CD14-positive monocyte (primary cell): ENCODE measurements around the gene NSUN7. TPM values are rescaled to one million over a fixed set of nuclear protein-coding genes. Genes with fewer than 3 reads are reported as not detected.

Experiments
- DNase-seq, 3 donors: peaks; one replicate each; pipeline ENCODE4 v3.0.0-alpha.2; 2011 to 2022
- H2AFZ ChIP-seq: 2 replicates; pipeline ENCODE4 v1.6.0; 2012; ENCODE audit warnings: mild to moderate bottlenecking, low read depth, low read length, inconsistent platforms; ENCODE audit not compliant: insufficient read depth, poor library complexity, severe bottlenecking
- H3K27ac ChIP-seq, 2 donors: 1 replicate in 1 of 2; 2 replicates in 1 of 2; pipeline ENCODE4 v1.5.1; 2012 to 2013; ENCODE audit warnings: low read length in 2 of 2, control low read depth in 1 of 2, inconsistent platforms in 1 of 2, low read depth in 1 of 2, mild to moderate bottlenecking in 1 of 2
- H3K27me3 ChIP-seq, 2 donors: one replicate each; pipeline versions ENCODE4 v1.6.0 to v1.6.1; 2011 to 2013; ENCODE audit warnings: low read length in 2 of 2; ENCODE audit not compliant: control insufficient read depth in 2 of 2, insufficient read depth in 2 of 2
- H3K36me3 ChIP-seq, 2 donors: replicated peaks in 1 of 2; 1 replicate in 1 of 2; 2 replicates in 1 of 2; pipeline versions ENCODE4 v1.5.1 to v1.6.1; 2012 to 2013; ENCODE audit warnings: low read length in 2 of 2, control low read depth in 1 of 2, inconsistent platforms in 1 of 2, mild to moderate bottlenecking in 1 of 2; ENCODE audit not compliant: insufficient read depth in 2 of 2, control insufficient read depth in 1 of 2
- H3K4me1 ChIP-seq, 2 donors: 1 replicate in 1 of 2; 2 replicates in 1 of 2; pipeline versions ENCODE4 v1.5.1 to v1.6.1; 2012 to 2013; ENCODE audit warnings: low read length in 2 of 2, control low read depth in 1 of 2, inconsistent platforms in 1 of 2, mild to moderate bottlenecking in 1 of 2, moderate library complexity in 1 of 2; ENCODE audit not compliant: insufficient read depth in 2 of 2, control insufficient read depth in 1 of 2
- H3K4me2 ChIP-seq: replicated peaks from 2 replicates; pipeline ENCODE3; 2012; ENCODE audit warnings: low read length, moderate library complexity, mild to moderate bottlenecking; ENCODE audit not compliant: poor library complexity, severe bottlenecking; ENCODE audit errors: extremely low read depth
- H3K4me3 ChIP-seq, 3 experiments: fragments of 200-600 bp in 1 of 3; sonication (generic) in 1 of 3; replicated peaks in 1 of 3; 1 replicate in 2 of 3; 2 replicates in 1 of 3; pipeline ENCODE4 v1.5.1; 2011 to 2013; ENCODE audit warnings: low read length in 3 of 3, mild to moderate bottlenecking in 3 of 3, control low read depth in 2 of 3, low read depth in 2 of 3, inconsistent platforms in 1 of 3, moderate library complexity in 1 of 3
- H3K79me2 ChIP-seq: 2 replicates; pipeline ENCODE4 v1.6.0; 2012; ENCODE audit warnings: mild to moderate bottlenecking, control low read depth, inconsistent platforms, low read length, moderate library complexity; ENCODE audit not compliant: insufficient read depth
- H3K9ac ChIP-seq: 2 replicates; pipeline ENCODE4 v1.6.0; 2017; ENCODE audit warnings: low read length, mild to moderate bottlenecking; ENCODE audit not compliant: insufficient read depth, poor library complexity, severe bottlenecking
- H3K9me3 ChIP-seq, 2 donors: replicated peaks in 1 of 2; 1 replicate in 1 of 2; 2 replicates in 1 of 2; pipeline versions ENCODE4 v1.5.1 to v1.6.1; 2012 to 2013; ENCODE audit warnings: low read length in 2 of 2, control low read depth in 1 of 2; ENCODE audit not compliant: control insufficient read depth in 1 of 2, insufficient read depth in 1 of 2
- H4K20me1 ChIP-seq: 2 replicates; pipeline ENCODE4 v1.6.0; 2012; ENCODE audit warnings: mild to moderate bottlenecking, low read length, control low read depth, moderate library complexity; ENCODE audit not compliant: insufficient read depth
- H3K27ac Mint-ChIP-seq, 7 donors: one replicate each; pipeline ENCODE4 v1.8.0; 2020; ENCODE audit warnings: mild to moderate bottlenecking in 7 of 7, mixed read lengths in 7 of 7, moderate library complexity in 6 of 7, inconsistent platforms in 2 of 7
- H3K27me3 Mint-ChIP-seq, 3 donors: one replicate each; pipeline ENCODE4 v1.8.0; 2021 to 2022; ENCODE audit warnings: low read depth in 3 of 3, mild to moderate bottlenecking in 3 of 3, mixed read lengths in 3 of 3, moderate library complexity in 3 of 3, inconsistent platforms in 1 of 3
- H3K36me3 Mint-ChIP-seq, 2 donors: one replicate each; pipeline ENCODE4 v1.8.0; 2020; ENCODE audit warnings: mixed read lengths in 2 of 2, inconsistent platforms in 1 of 2, mild to moderate bottlenecking in 1 of 2
- H3K4me1 Mint-ChIP-seq: one replicate; pipeline ENCODE4 v1.8.0; 2020; ENCODE audit warnings: mild to moderate bottlenecking, mixed read lengths
- H3K4me3 Mint-ChIP-seq, 2 donors: one replicate each; pipeline ENCODE4 v1.8.0; 2020; ENCODE audit warnings: mild to moderate bottlenecking in 2 of 2, mixed read lengths in 2 of 2, moderate library complexity in 1 of 2
- H3K9me3 Mint-ChIP-seq, 7 donors: one replicate each; pipeline ENCODE4 v1.8.0; 2020 to 2022; ENCODE audit warnings: mixed read lengths in 7 of 7, mild to moderate bottlenecking in 6 of 7, moderate library complexity in 6 of 7, inconsistent platforms in 2 of 7
- CTCF ChIP-seq: fragments of 200-600 bp; IDR thresholded peaks from one replicate; pipeline ENCODE4 v1.8.0; 2022; ENCODE audit warnings: antibody characterized with exemption, mild to moderate bottlenecking
- WGBS: methylation state at CpG from one replicate; pipeline ENCODE4 v1.1.5; 2013; ENCODE audit warnings: missing lambda C conversion rate; ENCODE audit not compliant: insufficient coverage; 5-methylcytosine and 5-hydroxymethylcytosine counted together
- intact Hi-C, 2 donors: fragments of 100-400 bp; cut with micrococcal nuclease; formaldehyde crosslinking; loops; one replicate each; pipeline versions ENCODE4 v1.15.0 to v1.15.1; 2023
- polyA plus RNA-seq, 3 donors: library from polyadenylated mRNA; depleted of rRNA in 1 of 3; unstranded in 2 of 3; stranded (reverse) in 1 of 3; fragments of 300-500 nt in 2 of 3; fragments of >200 nt in 1 of 3; fragmentation: Illumina TruSeq in 2 of 3; gene quantifications; 1 replicate in 2 of 3; 2 replicates in 1 of 3; pipeline ENCODE4 v1.2.3, GENCODE V29; 2012 to 2021

Gene NSUN7
- polyA plus RNA-seq, 3 donors, result 0.21 to 0.62 (median 0.57) TPM

- peaks cover 3 to 16% of the 10 kb centered on the region in 2 donors for H3K36me3 Mint-ChIP-seq
- Histone ChIP-seq H2AFZ (no peak overlapping the region), H3K27ac (no peak overlapping the region), H3K79me2 (no peaks in the 10 kb centered on the region), H3K27me3 (no peaks in the 10 kb centered on the region), H3K4me2 (no peak overlapping the region), H4K20me1 (no peaks in the 10 kb centered on the region), H3K9me3 (no peaks in the 10 kb centered on the region), H3K4me3 (no peak overlapping the region), H3K36me3 (peaks cover 0 to 2% of the 10 kb centered on the region in 2 donors), H3K9ac (no peak overlapping the region), H3K4me1 (peaks cover 9 to 12% of the 10 kb centered on the region in 2 donors)
- 93% methylated on average over 13 of the region's 19 CpGs for WGBS
- H3K9me3 Mint-ChIP-seq, result peaks cover 0 to 2% (median 0%) of the 10 kb centered on the region in 7 donors
- H3K27ac Mint-ChIP-seq, result peak overlapping the region in 1 of 7 donors; percentile 72
- DNase-seq, result no peak
- peaks cover 13% of the 10 kb centered on the region for H3K4me1 Mint-ChIP-seq
- intact Hi-C loops, result no loop called here
- TF ChIP-seq CTCF, result no peak
- peaks cover 0 to 3% (median 2%) of the 10 kb centered on the region in 3 donors for H3K27me3 Mint-ChIP-seq
- H3K4me3 Mint-ChIP-seq, result no peak overlapping the region
These were observed 75.5 kb downstream of the NSUN7 start for GRCh38 chr4:40825014-40825838.

GRCh38 chr4:40826821-40827220 is 77.1 kb downstream of the NSUN7 start:
- no peak overlapping the region for H3K4me3 ChIP-seq
- peaks cover 0 to 3% (median 2%) of the 10 kb centered on the region in 3 donors for H3K27me3 Mint-ChIP-seq
- no peaks in the 10 kb centered on the region for H3K27me3 ChIP-seq
- no peak overlapping the region for H3K27ac ChIP-seq
- no peak for DNase-seq
- H4K20me1 ChIP-seq, result no peaks in the 10 kb centered on the region
- peaks cover 0 to 2% (median 0%) of the 10 kb centered on the region in 7 donors for H3K9me3 Mint-ChIP-seq
- H3K4me1 Mint-ChIP-seq, result peaks cover 14% of the 10 kb centered on the region
- H3K4me1 ChIP-seq, result peaks cover 9 to 12% of the 10 kb centered on the region in 2 donors
- H3K27ac Mint-ChIP-seq, result no peak overlapping the region
- H3K36me3 Mint-ChIP-seq, result peaks cover 3 to 15% of the 10 kb centered on the region in 2 donors
- H3K4me2 ChIP-seq, result no peak overlapping the region
- WGBS, result 92% methylated on average over 2 of the region's 5 CpGs
- H3K79me2 ChIP-seq, result no peaks in the 10 kb centered on the region
- H3K36me3 ChIP-seq, result no peaks in the 10 kb centered on the region
- no peak overlapping the region for H3K4me3 Mint-ChIP-seq
- H3K9me3 ChIP-seq, result no peaks in the 10 kb centered on the region
- TF ChIP-seq CTCF, result no peak
- no peak overlapping the region for H2AFZ ChIP-seq
- H3K9ac ChIP-seq, result no peak overlapping the region
- intact Hi-C loops, result no loop called here
